H1 (cell line): Measurements from ENCODE around the gene LAMA3. TPM values are rescaled to one million over a fixed set of nuclear protein-coding genes. Genes with fewer than 3 reads are reported as not detected.

Experiments used
- CTCF ChIA-PET: fragments of 300-600 bp; sonication (Branson Sonifier 250); formaldehyde crosslinking; loops from one replicate; lab custom pipeline; 2021; ENCODE audit not compliant: partially characterized antibody; lab: Charles Lee
- POLR2A ChIA-PET: fragments of 300-600 bp; sonication (Branson Sonifier 250); formaldehyde crosslinking; loops from one replicate; lab custom pipeline; 2021; ENCODE audit warnings: inconsistent platforms; ENCODE audit not compliant: partially characterized antibody; lab: Charles Lee
- DNase-seq, 2 experiments: peaks; one replicate each; pipeline versions ENCODE4 v3.0.0 to v3.0.0-alpha.2; 2010 to 2022; ENCODE audit warnings: low spot score in 2 of 2, low read depth in 1 of 2, mixed read lengths in 1 of 2
- FAIRE-seq: peaks from 2 replicates; lab custom pipeline; 2011; peaks lifted over from hg19 to GRCh38; lab: Jason Lieb, UNC
- H2AFZ ChIP-seq: 2 replicates; pipeline ENCODE4 v1.8.1; 2012; ENCODE audit warnings: low read length, inconsistent platforms
- H2AK5ac ChIP-seq: 2 replicates; pipeline ENCODE4 v1.6.1; 2013; ENCODE audit warnings: low read depth, low read length
- H2BK120ac ChIP-seq: replicated peaks from 2 replicates; pipeline ENCODE3; 2013; ENCODE audit warnings: low read depth, low read length, inconsistent platforms
- H2BK12ac ChIP-seq: 2 replicates; pipeline ENCODE4 v1.6.1; 2013; ENCODE audit warnings: low read depth, low read length
- H2BK15ac ChIP-seq: 2 replicates; pipeline ENCODE4 v1.6.1; 2013; ENCODE audit warnings: low read length
- H2BK20ac ChIP-seq: 2 replicates; pipeline ENCODE4 v1.6.1; 2013; ENCODE audit warnings: low read length
- H2BK5ac ChIP-seq: 2 replicates; pipeline ENCODE4 v1.6.1; 2013; ENCODE audit warnings: low read depth, low read length
- H3K14ac ChIP-seq: 2 replicates; pipeline ENCODE4 v1.6.1; 2013; ENCODE audit warnings: inconsistent platforms; ENCODE audit not compliant: insufficient read length
- H3K18ac ChIP-seq: 2 replicates; pipeline ENCODE4 v1.6.1; 2013; ENCODE audit warnings: low read length; ENCODE audit errors: extremely low read depth
- H3K23ac ChIP-seq: 2 replicates; pipeline ENCODE4 v1.6.1; 2013; ENCODE audit warnings: inconsistent platforms; ENCODE audit not compliant: insufficient read length
- H3K23me2 ChIP-seq: 2 replicates; pipeline ENCODE4 v1.6.1; 2013; ENCODE audit warnings: low read depth, low read length
- H3K27ac ChIP-seq: 2 replicates; pipeline ENCODE4 v1.6.1; 2011; ENCODE audit warnings: low read depth, low read length, inconsistent platforms
- H3K27me3 ChIP-seq, 4 experiments: replicated peaks in 1 of 4; 1 replicate in 1 of 4; 2 replicates in 3 of 4; pipeline versions ENCODE4 v1.6.1 to v1.8.1; 2011 to 2013; ENCODE audit warnings: low read length in 3 of 4, mild to moderate bottlenecking in 3 of 4, inconsistent platforms in 2 of 4, mixed read lengths in 2 of 4, moderate library complexity in 1 of 4; ENCODE audit not compliant: control insufficient read depth in 3 of 4, insufficient read depth in 3 of 4; ENCODE audit errors: extremely low read depth in 1 of 4
- H3K36me3 ChIP-seq, 4 experiments: 2 replicates each; pipeline versions ENCODE4 v1.6.1 to v1.8.1; 2011 to 2013; ENCODE audit warnings: mild to moderate bottlenecking in 4 of 4, low read length in 3 of 4, moderate library complexity in 2 of 4, control low read depth in 1 of 4, inconsistent platforms in 1 of 4; ENCODE audit not compliant: insufficient read depth in 4 of 4, control insufficient read depth in 2 of 4
- H3K4ac ChIP-seq: replicated peaks from 2 replicates; pipeline ENCODE3; 2013; ENCODE audit warnings: low read length, low read depth, mixed read lengths, inconsistent platforms; ENCODE audit not compliant: insufficient read length
- H3K4me1 ChIP-seq, 4 experiments: replicated peaks in 1 of 4; 1 replicate in 1 of 4; 2 replicates in 3 of 4; pipeline versions ENCODE4 v1.6.1 to v1.8.1; 2011 to 2013; ENCODE audit warnings: low read length in 3 of 4, inconsistent platforms in 2 of 4, mixed read lengths in 1 of 4; ENCODE audit not compliant: insufficient read depth in 4 of 4, control insufficient read depth in 3 of 4
- H3K4me2 ChIP-seq, 2 experiments: 2 replicates each; pipeline versions ENCODE4 v1.6.1 to v1.8.1; 2011 to 2013; ENCODE audit warnings: low read depth in 2 of 2, low read length in 2 of 2, control low read depth in 1 of 2, inconsistent platforms in 1 of 2, mild to moderate bottlenecking in 1 of 2; ENCODE audit not compliant: insufficient read depth in 1 of 2
- H3K4me3 ChIP-seq, 4 experiments: fragments of 200-600, 300-600 bp in 1 of 4; sonication (generic), shearing (Covaris generic), sonication (Bioruptor Twin) in 1 of 4; 2 replicates each; pipeline versions ENCODE4 v1.5.1 to v1.8.1; 2011 to 2016; ENCODE audit warnings: low read length in 4 of 4, low read depth in 3 of 4, control low read depth in 2 of 4, inconsistent platforms in 2 of 4, mild to moderate bottlenecking in 2 of 4, mixed read lengths in 1 of 4, moderate library complexity in 1 of 4; ENCODE audit not compliant: insufficient read depth in 2 of 4; ENCODE audit errors: extremely low read depth in 1 of 4
- H3K56ac ChIP-seq: replicated peaks from 2 replicates; pipeline ENCODE3; 2013; ENCODE audit warnings: low read depth, mild to moderate bottlenecking, mixed read lengths, low read length, inconsistent platforms; ENCODE audit not compliant: insufficient read length
- H3K79me1 ChIP-seq: 2 replicates; pipeline ENCODE4 v1.6.1; 2013; ENCODE audit warnings: low read depth, low read length, control low read depth
- H3K79me2 ChIP-seq, 2 experiments: 2 replicates each; pipeline versions ENCODE4 v1.6.1 to v1.8.1; 2012 to 2013; ENCODE audit warnings: low read length in 2 of 2, mild to moderate bottlenecking in 2 of 2, inconsistent platforms in 1 of 2; ENCODE audit not compliant: insufficient read depth in 2 of 2, control insufficient read depth in 1 of 2
- H3K9ac ChIP-seq, 4 experiments: replicated peaks in 1 of 4; 1 replicate in 1 of 4; 2 replicates in 3 of 4; pipeline versions ENCODE4 v1.6.1 to v1.8.1; 2011 to 2013; ENCODE audit warnings: low read depth in 3 of 4, low read length in 3 of 4, control low read depth in 2 of 4, mild to moderate bottlenecking in 2 of 4, moderate library complexity in 2 of 4, inconsistent platforms in 1 of 4; ENCODE audit errors: extremely low read depth in 1 of 4
- H3K9me3 ChIP-seq, 2 experiments: 2 replicates each; pipeline versions ENCODE4 v1.6.1 to v1.8.1; 2012 to 2013; ENCODE audit warnings: mild to moderate bottlenecking in 2 of 2, moderate library complexity in 2 of 2, control low read depth in 1 of 2, inconsistent platforms in 1 of 2, low read depth in 1 of 2, low read length in 1 of 2, mixed read lengths in 1 of 2; ENCODE audit not compliant: insufficient read depth in 2 of 2
- H4K20me1 ChIP-seq, 2 experiments: replicated peaks in 1 of 2; 2 replicates each; pipeline versions ENCODE3 to v1.8.1; 2011 to 2013; ENCODE audit warnings: inconsistent platforms in 2 of 2, low read length in 2 of 2, mild to moderate bottlenecking in 1 of 2; ENCODE audit not compliant: insufficient read depth in 2 of 2, control insufficient read depth in 1 of 2
- H4K5ac ChIP-seq: 2 replicates; pipeline ENCODE4 v1.6.1; 2013; ENCODE audit warnings: low read length, low read depth, mixed read lengths, inconsistent platforms; ENCODE audit not compliant: insufficient read length
- H4K8ac ChIP-seq: 2 replicates; pipeline ENCODE4 v1.8.0; 2013; ENCODE audit warnings: mild to moderate bottlenecking, moderate library complexity, low read length, inconsistent platforms; ENCODE audit not compliant: insufficient read depth; ENCODE audit errors: extremely low read depth
- H4K91ac ChIP-seq: replicated peaks from 2 replicates; pipeline ENCODE3; 2013; ENCODE audit warnings: low read length, mixed read lengths, inconsistent platforms; ENCODE audit not compliant: insufficient read length
- CBX5 ChIP-seq: fragments of 300-800, 300-1000 bp; sonication (generic); IDR thresholded peaks from 2 replicates; pipeline ENCODE4 v1.7.1; 2016; ENCODE audit warnings: antibody characterized with exemption, low read length, low read depth
- CHD1 ChIP-seq: IDR thresholded peaks from 2 replicates; pipeline ENCODE4 v1.6.1; 2012; ENCODE audit warnings: low read depth, low read length, improper control_type of control experiment
- CTBP2 ChIP-seq: IDR thresholded peaks from 2 replicates; pipeline ENCODE4 v1.7.0; 2011; ENCODE audit warnings: borderline replicate concordance, mild to moderate bottlenecking, moderate library complexity, mixed read lengths, low read length; ENCODE audit not compliant: insufficient read depth, insufficient read length
- EZH2 ChIP-seq: fragments of 200-600 bp; sonication (generic); IDR thresholded peaks from 2 replicates; pipeline ENCODE4 v1.7.1; 2012; ENCODE audit warnings: low read depth, mild to moderate bottlenecking, moderate library complexity, low read length, inconsistent platforms; ENCODE audit not compliant: severe bottlenecking
- KDM4A ChIP-seq: IDR thresholded peaks from one replicate; pipeline ENCODE4 v1.7.1; 2012; ENCODE audit warnings: low read depth, mild to moderate bottlenecking, moderate library complexity, low read length, inconsistent platforms; ENCODE audit not compliant: severe bottlenecking
- POLR2A ChIP-seq, 2 experiments: IDR thresholded peaks; 1 replicate in 1 of 2; 2 replicates in 1 of 2; pipeline ENCODE4 v1.6.1; 2011; ENCODE audit warnings: low read depth in 2 of 2, low read length in 2 of 2, mild to moderate bottlenecking in 2 of 2; ENCODE audit errors: control extremely low read depth in 1 of 2
- POLR2AphosphoS5 ChIP-seq: IDR thresholded peaks from 2 replicates; pipeline ENCODE4 v1.6.1; 2011; ENCODE audit warnings: low read depth, low read length
- RBBP5 ChIP-seq: IDR thresholded peaks from 2 replicates; pipeline ENCODE4 v1.7.1; 2012; ENCODE audit warnings: low read depth, mild to moderate bottlenecking, inconsistent platforms, low read length, moderate library complexity, borderline replicate concordance
- SUZ12 ChIP-seq: fragments of 200-600 bp; sonication (generic); IDR thresholded peaks from 2 replicates; pipeline ENCODE4 v1.6.1; 2012; ENCODE audit warnings: mild to moderate bottlenecking, inconsistent platforms, low read length, moderate library complexity, mixed read lengths
- TAF1 ChIP-seq: IDR thresholded peaks from 2 replicates; pipeline ENCODE4 v1.6.1; 2011; ENCODE audit warnings: mild to moderate bottlenecking, low read depth, low read length
- TAF7 ChIP-seq: optimal IDR thresholded peaks from 2 replicates; pipeline ENCODE3; 2011; ENCODE audit warnings: low read depth, mild to moderate bottlenecking, inconsistent platforms, low read length, moderate library complexity, borderline replicate concordance
- TCF12 ChIP-seq: IDR thresholded peaks from 2 replicates; pipeline ENCODE4 v1.6.1; 2011; ENCODE audit warnings: low read depth, mild to moderate bottlenecking, low read length
- USF2 ChIP-seq: IDR thresholded peaks from 2 replicates; pipeline ENCODE4 v1.6.1; 2011; ENCODE audit warnings: low read length, improper control_type of control experiment
- YY1 ChIP-seq: IDR thresholded peaks from 2 replicates; pipeline ENCODE4 v1.6.1; 2011; ENCODE audit warnings: low read depth, mild to moderate bottlenecking, low read length
- WGBS, 2 experiments: shearing (Covaris generic) in 1 of 2; methylation state at CpG; one replicate each; pipeline versions ENCODE4 v1.1.6 to v1.1.7; 2013 to 2015; ENCODE audit warnings: low lambda C conversion rate in 2 of 2, mixed read lengths in 2 of 2, inconsistent platforms in 1 of 2, low coverage in 1 of 2, missing lambda C conversion rate in 1 of 2; ENCODE audit not compliant: insufficient replicate concordance in 2 of 2, insufficient coverage in 1 of 2, insufficient read length in 1 of 2; ENCODE audit errors: extremely low coverage in 1 of 2, missing lambda C conversion rate in 1 of 2; 5-methylcytosine and 5-hydroxymethylcytosine counted together
- polyA plus RNA-seq, 7 experiments: library from polyadenylated mRNA; depleted of rRNA in 3 of 7; stranded (reverse) in 5 of 7; unstranded in 2 of 7; fragments of >200 nt in 5 of 7; fragments of 200-250 nt in 2 of 7; gene quantifications; 1 replicate in 5 of 7; 2 replicates in 1 of 7; 4 replicates in 1 of 7; pipeline versions ENCODE4 v1.2.1 to v1.2.3, GENCODE V29; 2011 to 2013; ENCODE audit warnings: missing spikeins in 2 of 7, mixed read lengths in 2 of 7
- total RNA-seq: library from RNA; stranded (reverse); fragmentation: NEBNext Ultra II Directional; extraction: Animal tissue kit (Norgen Biotek cat#: 25700); gene quantifications from 2 replicates; pipeline ENCODE4 v1.2.1, GENCODE V29; 2021

LAMA3 gene
- total and polyA plus RNA-seq, 2 of the 8 experiments (the other 6 are each of a cell fraction or from before 2014, with no cell fraction given) = 0.76 to 5.0 TPM

- no peak overlapping the region for H3K4me3 ChIP-seq
- H3K27ac ChIP-seq = no peak overlapping the region
- no peaks in the 10 kb centered on the region for H3K79me2 ChIP-seq
- no peak overlapping the region for H3K18ac ChIP-seq
- H3K4me1 ChIP-seq = no peaks in the 10 kb centered on the region
- H3K23me2 ChIP-seq = no peaks in the 10 kb centered on the region
- no peaks in the 10 kb centered on the region for H3K79me1 ChIP-seq
- no peak overlapping the region for H3K14ac ChIP-seq
- H4K5ac ChIP-seq = no peak overlapping the region
- H3K23ac ChIP-seq = no peak overlapping the region
- DNase-seq (no peak), FAIRE-seq (no peak)
- no peak overlapping the region for H2BK5ac ChIP-seq
- no peak overlapping the region for H3K4me2 ChIP-seq
- no peak overlapping the region for H2BK15ac ChIP-seq
- 36% methylated on average over 2 of the region's 2 CpGs; no CpG with 5 or more reads in 1 of the 2 experiments for WGBS, 2 experiments
- H2BK120ac ChIP-seq = no peak overlapping the region
- H3K9ac ChIP-seq = no peak overlapping the region
- no peak overlapping the region for H2AFZ ChIP-seq
- no peak overlapping the region for H2BK12ac ChIP-seq
- H2BK20ac ChIP-seq = no peak overlapping the region
- no peaks in the 10 kb centered on the region for H3K9me3 ChIP-seq
- ChIA-PET CTCF (interaction anchor here (0.7 to 1.7 kb wide), 2 partner anchors 9 to 10 kb away, joined by 3 to 8 read pairs; no protein-coding TSS in a partner anchor), POLR2A (no interaction called here)
- no peak overlapping the region for H4K91ac ChIP-seq
- no peak overlapping the region for H4K8ac ChIP-seq
- no peak overlapping the region for H3K56ac ChIP-seq
- H4K20me1 ChIP-seq = no peaks in the 10 kb centered on the region
- H3K4ac ChIP-seq = no peak overlapping the region
- H2AK5ac ChIP-seq = no peak overlapping the region
- no peaks in the 10 kb centered on the region for H3K27me3 ChIP-seq
- no peaks in the 10 kb centered on the region for H3K36me3 ChIP-seq
- no peak for TF ChIP-seq CHD1
- no peak for TF ChIP-seq TAF1
- TF ChIP-seq RBBP5 = no peak
- TF ChIP-seq POLR2A (IDR thresholded peaks at IDR 0.05; ENCODE audit: control extremely low read depth in 1 of 2, low read depth in 2 of 2, low read length in 2 of 2) = no peak
- no peak for TF ChIP-seq YY1
- no peak for TF ChIP-seq POLR2AphosphoS5
- TF ChIP-seq CTBP2 = no peak
- TF ChIP-seq KDM4A = no peak
- no peak for TF ChIP-seq CBX5
- no peak for TF ChIP-seq USF2
- no peak for TF ChIP-seq TCF12
- no peak for TF ChIP-seq SUZ12
- no peak for TF ChIP-seq TAF7
- TF ChIP-seq EZH2 = no peak
These were observed 220.8 kb downstream of the LAMA3 start for GRCh38 chr18:23910032-23910431.
